Femur (tissue), 1 donor: ENCODE measurements around the gene COPS9.

Experiments
- DNase-seq: peaks from one replicate; pipeline ENCODE4 v3.0.0-alpha.2; 2017

Gene COPS9

GRCh38 chr2:240165661-240166060 is 29.6 kb upstream of the COPS9 start:
- DNase-seq: no peak

- DNase-seq: no peak
Observed at GRCh38 chr2:240165034-240165433, 28.9 kb upstream of the COPS9 start.

DNA sequence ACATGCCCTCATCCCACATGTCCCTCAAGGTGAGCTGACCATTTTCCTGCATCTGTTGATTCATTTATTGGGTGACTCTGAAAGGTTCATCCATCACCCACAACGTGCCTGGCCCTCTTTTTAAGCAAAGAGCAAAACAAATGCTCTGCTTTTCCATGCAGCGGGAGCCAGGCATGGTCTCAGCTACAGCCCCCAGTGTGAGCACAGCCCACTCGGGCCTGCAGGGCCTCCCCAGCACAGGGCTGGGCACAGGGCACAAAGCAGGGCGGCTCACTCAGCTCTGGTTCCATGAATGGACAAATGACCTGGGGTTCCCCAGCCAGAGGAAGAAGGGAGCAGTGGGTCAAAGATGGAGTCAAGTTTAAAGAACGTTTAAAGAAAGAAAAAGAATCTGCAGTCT is 28.5 kb upstream of the COPS9 start:
- DNase-seq: no peak

- no peak for DNase-seq
Observed at GRCh38 chr2:240163844-240164574, 27.9 kb upstream of the COPS9 start.

GRCh38 chr2:240162939-240163714 is 27.0 kb upstream of the COPS9 start:
- no peak for DNase-seq

DNA sequence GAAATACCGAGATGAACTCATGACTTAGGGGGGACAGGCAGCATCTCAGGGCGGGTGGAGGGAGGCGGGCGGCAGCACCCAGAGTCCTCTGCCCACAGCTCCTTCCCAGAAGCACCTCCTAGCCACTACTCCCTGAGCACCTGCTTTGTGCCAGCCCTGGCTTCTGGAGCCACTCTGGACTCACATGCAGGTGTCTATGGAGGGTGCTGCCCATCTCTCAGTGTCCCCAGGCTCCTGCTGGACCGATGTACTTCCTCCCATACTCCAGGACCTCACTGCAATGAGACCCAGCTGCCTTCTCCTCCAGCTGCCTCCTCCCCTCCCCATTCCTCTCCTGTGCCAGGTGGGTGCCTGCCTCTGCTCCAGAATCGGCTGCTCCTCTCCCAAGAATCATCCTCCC is 26.4 kb upstream of the COPS9 start:
- no peak for DNase-seq

DNA sequence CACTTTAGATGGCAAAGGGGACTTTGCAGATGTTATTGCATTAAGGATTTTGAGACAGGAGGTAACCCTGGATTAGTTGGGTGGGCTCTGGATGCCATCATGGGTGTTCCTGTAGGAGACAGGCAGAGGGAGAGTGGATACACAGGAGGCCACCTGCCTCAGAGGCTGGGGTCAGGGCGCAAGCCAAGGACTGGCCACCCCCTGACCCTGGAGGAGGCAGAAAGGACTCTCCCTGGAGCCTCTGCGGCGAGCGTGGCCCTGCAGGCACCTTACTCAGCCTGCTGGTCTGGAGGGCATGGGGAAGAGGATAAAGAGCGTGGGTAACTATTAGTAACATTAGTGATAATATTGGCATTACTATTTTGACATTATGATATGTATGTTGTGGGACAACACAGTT is 25.9 kb upstream of the COPS9 start:
- no peak for DNase-seq

GRCh38 chr2:240161087-240161750 is 25.1 kb upstream of the COPS9 start:
- DNase-seq: no peak

DNA sequence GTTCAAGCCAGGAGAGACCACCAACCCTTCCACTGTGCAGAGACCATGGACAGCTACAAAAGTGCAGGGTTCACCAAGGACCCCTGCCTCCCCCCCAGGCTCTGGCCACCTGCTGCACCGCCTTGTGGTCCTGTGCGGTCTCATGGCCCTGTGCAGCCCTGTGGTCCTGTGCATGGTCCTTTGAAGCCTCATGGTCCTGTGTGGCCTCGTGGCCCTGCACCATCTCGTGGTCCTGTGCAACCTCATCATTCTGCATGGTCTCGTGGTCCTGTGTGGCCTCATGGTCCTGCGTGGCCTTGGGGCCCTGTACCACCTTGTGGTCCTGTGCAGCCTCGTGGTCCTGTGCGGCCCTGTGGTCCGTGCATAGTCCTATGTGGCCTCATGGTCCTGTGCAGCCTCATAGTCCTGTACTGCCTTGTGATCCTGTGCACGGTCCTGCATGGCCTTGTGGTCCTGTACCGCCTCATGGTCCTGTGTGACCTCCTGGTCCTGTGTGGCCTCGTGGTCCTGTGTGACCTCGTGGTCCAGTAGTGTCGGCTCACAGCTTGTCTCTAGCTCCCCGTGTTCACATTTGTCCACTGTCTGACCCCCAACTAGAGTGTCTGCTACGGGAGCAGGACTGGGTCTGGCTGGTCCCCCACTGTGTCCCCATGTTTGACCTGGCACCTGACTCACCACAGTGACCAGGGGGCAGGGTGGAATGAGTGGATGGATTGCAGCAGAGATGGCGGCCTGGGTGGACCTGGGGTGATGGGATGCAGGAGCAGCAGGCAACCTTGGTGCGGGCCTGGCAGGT is 24.4 kb upstream of the COPS9 start:
- no peak for DNase-seq

DNA sequence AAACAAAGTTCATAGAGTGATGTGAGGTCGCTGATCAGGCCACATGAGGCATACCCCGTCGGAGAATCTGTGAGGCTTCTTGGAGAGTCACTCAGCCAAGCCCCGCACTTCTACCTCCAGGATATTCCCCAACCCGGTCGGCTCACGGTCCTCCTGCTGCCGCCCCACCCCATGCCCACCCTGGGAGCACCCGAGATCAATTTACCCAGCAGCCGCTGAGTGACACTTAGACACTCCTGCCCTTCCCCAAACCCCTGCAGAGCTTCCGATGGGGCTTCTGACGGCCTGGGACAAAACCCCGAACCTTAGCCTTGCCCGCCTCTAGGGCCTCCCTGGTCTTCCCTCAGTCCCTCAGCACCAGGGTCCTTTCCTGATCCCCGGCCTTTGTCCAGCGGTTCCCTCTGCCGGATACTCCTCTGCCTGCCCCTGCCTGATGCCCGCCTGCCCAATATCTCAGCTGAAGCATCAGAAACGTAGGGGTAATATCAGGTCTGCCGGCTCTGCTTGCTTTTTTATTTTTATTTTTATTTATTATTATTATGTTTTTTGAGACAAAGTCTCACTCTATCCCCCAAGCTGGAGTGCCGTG is 23.2 kb upstream of the COPS9 start:
- DNase-seq: no peak

GRCh38 chr2:240157147-240157470 is 21.0 kb upstream of the COPS9 start:
- DNase-seq: no peak

GRCh38 chr2:240156435-240157146 is 20.5 kb upstream of the COPS9 start:
- no peak for DNase-seq

DNA sequence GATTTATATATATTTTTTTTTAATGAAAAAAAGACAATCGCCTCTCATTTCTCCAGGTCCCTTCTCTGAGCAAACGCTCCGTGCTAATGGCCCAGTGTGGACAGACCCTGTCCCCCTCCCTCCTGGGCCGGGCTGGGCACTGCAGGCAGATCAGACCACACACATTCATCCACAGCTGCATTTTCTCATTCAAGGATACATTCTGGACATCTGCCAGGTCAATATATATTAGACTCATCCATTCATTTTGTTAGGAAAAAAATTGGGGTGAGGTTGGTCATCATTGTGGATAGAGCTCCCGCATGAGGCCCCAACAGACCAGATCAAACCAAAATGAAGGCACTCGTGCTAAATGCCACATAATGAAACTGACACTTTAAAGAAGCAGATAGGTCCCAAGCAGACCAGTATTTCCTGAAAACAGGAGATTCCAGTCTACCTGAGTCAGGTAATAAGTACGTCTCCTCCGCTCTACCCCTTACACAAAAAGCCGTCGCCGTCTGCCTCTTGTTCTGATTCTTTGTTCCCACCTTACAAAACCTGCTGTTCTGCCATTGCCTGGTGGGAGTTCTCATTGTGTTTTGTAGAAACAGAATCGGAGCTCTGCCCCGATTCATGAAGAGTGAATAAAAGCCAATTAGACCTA is 19.8 kb upstream of the COPS9 start:
- no peak for DNase-seq

DNA sequence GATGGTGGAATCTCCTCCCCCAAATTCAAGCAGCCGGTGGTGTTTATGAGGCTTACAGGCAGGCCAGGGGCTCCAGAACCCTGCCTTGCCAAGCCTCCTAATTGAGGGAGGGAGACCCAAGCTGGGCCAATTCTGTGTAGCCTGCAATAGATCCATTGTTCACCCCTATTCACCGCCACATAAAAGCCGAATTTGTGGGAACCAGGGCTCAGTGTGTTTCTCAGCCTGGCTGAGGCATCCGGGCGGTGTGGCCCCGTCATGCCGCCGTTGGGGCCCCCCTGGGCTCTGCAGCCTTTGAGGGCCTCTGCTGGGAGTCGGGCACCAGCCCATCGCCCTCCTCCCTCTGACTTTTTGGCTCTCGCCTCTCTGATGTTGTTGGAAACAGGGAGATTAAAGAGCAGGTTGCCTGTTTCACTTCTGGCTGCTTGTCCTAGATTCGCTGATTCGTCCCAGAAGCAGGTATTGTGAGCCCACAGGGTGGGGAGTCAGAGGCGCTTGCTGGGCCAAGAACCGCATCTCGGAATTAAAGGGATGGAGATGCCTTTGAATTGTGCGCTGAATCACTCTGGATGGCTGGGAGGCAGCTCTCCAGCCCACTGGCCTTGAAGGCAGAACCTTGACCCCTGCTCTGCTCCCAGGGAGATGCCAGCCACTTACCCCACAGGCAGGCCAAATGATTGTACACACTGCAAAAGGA is 19.1 kb upstream of the COPS9 start:
- DNase-seq: no peak

- no peak for DNase-seq
Observed at GRCh38 chr2:240154606-240155005, 18.5 kb upstream of the COPS9 start.

DNA sequence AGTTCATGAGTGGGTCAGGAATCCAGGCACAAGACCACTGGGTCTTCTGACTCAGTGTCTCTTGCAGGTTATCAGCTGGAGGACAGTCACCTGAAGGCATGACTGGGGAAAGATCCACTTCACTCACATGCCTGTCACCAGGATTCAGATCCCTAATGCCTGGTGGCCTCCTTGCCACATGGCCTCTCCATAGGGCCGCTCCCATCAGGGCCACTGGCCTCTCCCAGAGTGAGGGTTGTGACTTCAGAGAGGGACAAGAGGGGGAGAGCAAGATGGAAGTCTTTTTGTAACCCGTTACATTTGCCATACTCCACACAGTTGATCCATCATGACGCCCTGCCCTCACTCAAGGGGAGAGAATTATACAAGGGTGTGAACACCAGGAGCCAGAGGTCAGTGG is 17.3 kb upstream of the COPS9 start:
- DNase-seq: no peak

DNA sequence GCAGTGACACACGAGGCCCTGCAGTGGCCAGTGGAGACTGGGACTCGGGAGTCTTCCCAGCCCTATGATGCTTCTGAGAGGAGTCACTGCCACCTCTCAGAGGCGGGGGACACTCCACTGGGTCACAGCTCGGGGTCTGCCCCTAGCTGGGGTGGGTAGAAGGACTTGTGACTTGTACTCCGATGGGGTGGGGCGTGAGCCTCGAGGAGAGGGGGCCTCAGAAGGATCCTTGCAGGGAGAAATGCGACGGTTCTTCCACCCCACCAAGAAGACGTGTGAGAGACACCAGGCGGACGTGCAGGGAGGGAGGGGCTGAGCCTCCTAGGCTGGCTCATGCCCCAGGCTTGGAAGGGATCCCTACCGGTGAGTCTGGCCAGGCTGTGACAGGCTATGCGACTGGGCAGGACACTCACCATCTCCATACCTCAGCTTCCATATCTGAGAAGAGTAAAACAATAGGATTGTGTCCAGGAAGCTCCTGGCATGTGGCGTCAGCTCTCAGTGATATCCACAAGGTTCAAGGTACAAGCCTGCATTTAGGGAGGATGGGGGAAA is 15.4 kb upstream of the COPS9 start:
- no peak for DNase-seq

DNA sequence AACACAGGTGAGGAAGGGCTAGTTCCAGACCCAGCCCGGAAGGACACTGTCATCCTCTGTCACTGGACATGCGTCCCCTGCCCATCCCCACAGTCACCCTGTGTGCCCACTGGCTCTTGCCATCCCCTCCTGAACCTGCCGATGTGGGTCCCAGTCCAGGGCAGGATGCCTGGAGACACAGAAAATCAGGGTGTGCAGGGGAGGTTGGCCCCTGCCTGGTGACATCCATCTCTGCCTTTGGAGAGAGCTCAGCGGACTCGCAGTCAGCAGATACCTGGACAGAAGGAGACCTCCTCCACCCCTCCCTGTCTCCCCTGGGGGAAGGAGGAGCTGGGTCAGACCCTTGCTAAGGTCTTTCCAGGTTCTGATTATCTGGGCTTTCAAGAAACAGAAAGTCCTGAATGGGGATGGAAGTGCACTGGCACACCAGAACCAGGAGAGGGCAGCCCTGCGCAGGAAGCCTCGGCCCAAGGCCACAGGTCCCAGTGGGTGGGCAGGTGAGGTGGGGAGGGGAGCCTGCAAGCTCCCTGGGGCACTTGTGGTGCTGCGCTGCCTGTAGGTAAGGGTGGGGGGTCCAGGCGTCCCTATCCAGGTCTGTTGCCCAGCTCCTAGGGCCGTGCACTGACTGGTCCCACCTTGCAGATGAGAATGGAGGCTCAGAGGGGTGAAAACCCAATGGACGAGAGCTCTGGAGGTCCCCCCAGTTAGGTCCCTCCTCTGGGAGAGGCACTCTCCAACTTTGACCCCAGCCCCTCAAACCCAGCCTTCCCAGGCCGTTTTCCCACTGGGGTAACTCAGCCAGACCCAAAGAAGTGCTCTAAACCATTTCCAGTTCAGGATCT is 14.1 kb upstream of the COPS9 start:
- no peak for DNase-seq

GRCh38 chr2:240147911-240148587 is 11.9 kb upstream of the COPS9 start:
- no peak for DNase-seq
